ENCODE results near the gene HEMK1. TPM values are rescaled to one million over a fixed set of nuclear protein-coding genes. Genes with fewer than 3 reads are reported as not detected.

Gene HEMK1
- total RNA-seq, 3 donors from 2014 or later, result 6.1 to 10.7 (median 9.2) TPM

- no peak for DNase-seq (ENCODE audit: low spot score in 2 of 2)
- no peaks in the 10 kb centered on the region for H3K36me3 ChIP-seq
- H3K9me3 ChIP-seq, result no peaks in the 10 kb centered on the region
- TF ChIP-seq POLR2AphosphoS5 (IDR thresholded peaks at IDR 0.05) (no peak), POLR2A (IDR thresholded peaks at IDR 0.05) (no peak), CTCF (IDR thresholded peaks at IDR 0.05) (no peak)
- H3K27ac ChIP-seq, result no peak overlapping the region
- H3K27me3 ChIP-seq, result no peaks in the 10 kb centered on the region
- no peaks in the 10 kb centered on the region for H3K4me1 ChIP-seq
- no peak overlapping the region for H3K4me3 ChIP-seq
- intact Hi-C loops (cut with DNase I; ENCODE audit: low total_unique reads), result loop anchor here (10.0 kb wide), 1 partner anchor 90 kb away; no protein-coding TSS in a partner anchor
These were observed 44.6 kb upstream of the HEMK1 start for GRCh38 chr3:50524746-50525145.

GRCh38 chr3:50525191-50525910, 44.0 kb upstream of the HEMK1 start:
- H3K27ac ChIP-seq, result no peak overlapping the region
- intact Hi-C loops (cut with DNase I; ENCODE audit: low total_unique reads), result loop anchor here (10.0 kb wide), 1 partner anchor 91 kb away; no protein-coding TSS in a partner anchor

GRCh38 chr3:50525987-50526386, 43.3 kb upstream of the HEMK1 start:
- Histone ChIP-seq H3K4me3 (no peak overlapping the region), H3K36me3 (no peaks in the 10 kb centered on the region), H3K9me3 (no peaks in the 10 kb centered on the region), H3K27ac (no peak overlapping the region), H3K27me3 (no peaks in the 10 kb centered on the region), H3K4me1 (no peaks in the 10 kb centered on the region)
- no peak for DNase-seq (ENCODE audit: low spot score in 2 of 2)
- intact Hi-C loops (cut with DNase I; ENCODE audit: low total_unique reads), result loop anchor here (10.0 kb wide), 1 partner anchor 91 kb away; no protein-coding TSS in a partner anchor
- TF ChIP-seq CTCF (IDR thresholded peaks at IDR 0.05) (no peak), POLR2A (IDR thresholded peaks at IDR 0.05) (no peak), POLR2AphosphoS5 (IDR thresholded peaks at IDR 0.05) (no peak)

More at GRCh38 chr3:50525191-50525910, 44.0 kb upstream of the HEMK1 start:
- DNase-seq (ENCODE audit: low spot score in 2 of 2), result no peak
- Histone ChIP-seq H3K9me3 (no peaks in the 10 kb centered on the region), H3K4me3 (no peak overlapping the region), H3K36me3 (no peaks in the 10 kb centered on the region), H3K27me3 (no peaks in the 10 kb centered on the region), H3K4me1 (no peaks in the 10 kb centered on the region)
- TF ChIP-seq POLR2A (IDR thresholded peaks at IDR 0.05), result no peak
- TF ChIP-seq CTCF (IDR thresholded peaks at IDR 0.05), result no peak
- TF ChIP-seq POLR2AphosphoS5 (IDR thresholded peaks at IDR 0.05), result no peak

GRCh38 chr3:50530001-50530970, 39.0 kb upstream of the HEMK1 start:
- H3K27ac ChIP-seq, result no peak overlapping the region
- no peaks in the 10 kb centered on the region for H3K4me1 ChIP-seq
- H3K36me3 ChIP-seq, result no peaks in the 10 kb centered on the region
- DNase-seq (ENCODE audit: low spot score in 2 of 2), result no peak
- no peaks in the 10 kb centered on the region for H3K9me3 ChIP-seq
- TF ChIP-seq POLR2A (IDR thresholded peaks at IDR 0.05) (no peak), POLR2AphosphoS5 (IDR thresholded peaks at IDR 0.05) (no peak), CTCF (IDR thresholded peaks at IDR 0.05) (no peak)
- peak overlapping the region in 2 of 3 donors; percentile 32 to 61 for H3K4me3 ChIP-seq
- intact Hi-C loops (cut with DNase I; ENCODE audit: low total_unique reads), result no loop called here
- no peaks in the 10 kb centered on the region for H3K27me3 ChIP-seq

All from breast epithelium (tissue), 4 donors.